Keratinocyte (primary cell): ENCODE measurements around the gene ALX4.

Experiments used
- EZH2 ChIP-seq: IDR thresholded peaks from one replicate; pipeline ENCODE4 v1.6.1; 2012; ENCODE audit warnings: inconsistent platforms, mild to moderate bottlenecking, low read length, moderate library complexity
- TF ChIP-seq, protein P1 (sequence below), 3 experiments: IDR thresholded peaks in 1 of 3; conservative IDR thresholded peaks in 1 of 3; optimal IDR thresholded peaks in 1 of 3; 2 replicates in 2 of 3; 3 replicates in 1 of 3; pipeline versions ENCODE3 to v1.5.1; 2011; ENCODE audit warnings: low read length in 3 of 3, mild to moderate bottlenecking in 3 of 3, moderate library complexity in 2 of 3, control low read depth in 1 of 3, inconsistent platforms in 1 of 3; ENCODE audit not compliant: insufficient read depth in 2 of 3; ENCODE audit errors: extremely low read depth in 1 of 3

- no peak for TF ChIP-seq EZH2
- TF ChIP-seq, protein P1, sequence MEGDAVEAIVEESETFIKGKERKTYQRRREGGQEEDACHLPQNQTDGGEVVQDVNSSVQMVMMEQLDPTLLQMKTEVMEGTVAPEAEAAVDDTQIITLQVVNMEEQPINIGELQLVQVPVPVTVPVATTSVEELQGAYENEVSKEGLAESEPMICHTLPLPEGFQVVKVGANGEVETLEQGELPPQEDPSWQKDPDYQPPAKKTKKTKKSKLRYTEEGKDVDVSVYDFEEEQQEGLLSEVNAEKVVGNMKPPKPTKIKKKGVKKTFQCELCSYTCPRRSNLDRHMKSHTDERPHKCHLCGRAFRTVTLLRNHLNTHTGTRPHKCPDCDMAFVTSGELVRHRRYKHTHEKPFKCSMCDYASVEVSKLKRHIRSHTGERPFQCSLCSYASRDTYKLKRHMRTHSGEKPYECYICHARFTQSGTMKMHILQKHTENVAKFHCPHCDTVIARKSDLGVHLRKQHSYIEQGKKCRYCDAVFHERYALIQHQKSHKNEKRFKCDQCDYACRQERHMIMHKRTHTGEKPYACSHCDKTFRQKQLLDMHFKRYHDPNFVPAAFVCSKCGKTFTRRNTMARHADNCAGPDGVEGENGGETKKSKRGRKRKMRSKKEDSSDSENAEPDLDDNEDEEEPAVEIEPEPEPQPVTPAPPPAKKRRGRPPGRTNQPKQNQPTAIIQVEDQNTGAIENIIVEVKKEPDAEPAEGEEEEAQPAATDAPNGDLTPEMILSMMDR (optimal IDR thresholded peaks at IDR 0.05 in 1 of 3, IDR thresholded peaks at IDR 0.05 in 1 of 3, conservative IDR thresholded peaks at IDR 0.05 in 1 of 3; ENCODE audit: extremely low read depth in 1 of 3, insufficient read depth in 2 of 3, low read length in 3 of 3) = no peak
These were observed 41.2 kb upstream of the ALX4 start for GRCh38 chr11:44351006-44351660.
